ENCODE data around the gene CDC6.

Gene CDC6

GRCh38 chr17:40284085-40284713 is 3.5 kb upstream of the CDC6 start:
- DNase-seq (ENCODE audit: low read depth): peak; percentile 50
- TF ChIP-seq CTCF (IDR thresholded peaks at IDR 0.05; ENCODE audit: control insufficient read depth, insufficient read depth, low read depth, low read length, missing control alignments): peak; percentile 30
- H3K4me3 ChIP-seq (ENCODE audit: control insufficient read depth, low read depth, low read length): peak overlapping the region; percentile 28

GRCh38 chr17:40286473-40286872 is 1.2 kb upstream of the CDC6 start:
- DNase-seq (ENCODE audit: low read depth): no peak
- no peak for TF ChIP-seq CTCF (IDR thresholded peaks at IDR 0.05; ENCODE audit: control insufficient read depth, insufficient read depth, low read depth, low read length, missing control alignments)
- H3K4me3 ChIP-seq (ENCODE audit: control insufficient read depth, low read depth, low read length): no peak overlapping the region

GRCh38 chr17:40287159-40287493 is 553 bp upstream of the CDC6 start:
- TF ChIP-seq CTCF (IDR thresholded peaks at IDR 0.05; ENCODE audit: control insufficient read depth, insufficient read depth, low read depth, low read length, missing control alignments): no peak
- H3K4me3 ChIP-seq (ENCODE audit: control insufficient read depth, low read depth, low read length): no peak overlapping the region
- DNase-seq (ENCODE audit: low read depth): no peak

- DNase-seq (ENCODE audit: low read depth): peak; percentile 95
- peak; percentile 70 for TF ChIP-seq CTCF (IDR thresholded peaks at IDR 0.05; ENCODE audit: control insufficient read depth, insufficient read depth, low read depth, low read length, missing control alignments)
- no peak overlapping the region for H3K4me3 ChIP-seq (ENCODE audit: control insufficient read depth, low read depth, low read length)
These were observed 3.1 kb downstream of the CDC6 start for GRCh38 chr17:40290629-40291280.

GRCh38 chr17:40291281-40291664 is 3.6 kb downstream of the CDC6 start:
- TF ChIP-seq CTCF (IDR thresholded peaks at IDR 0.05; ENCODE audit: control insufficient read depth, insufficient read depth, low read depth, low read length, missing control alignments): no peak
- DNase-seq (ENCODE audit: low read depth): no peak
- H3K4me3 ChIP-seq (ENCODE audit: control insufficient read depth, low read depth, low read length): no peak overlapping the region

GRCh38 chr17:40293363-40293762 is 5.7 kb downstream of the CDC6 start:
- no peak overlapping the region for H3K4me3 ChIP-seq (ENCODE audit: control insufficient read depth, low read depth, low read length)
- no peak for DNase-seq (ENCODE audit: low read depth)
- no peak for TF ChIP-seq CTCF (IDR thresholded peaks at IDR 0.05; ENCODE audit: control insufficient read depth, insufficient read depth, low read depth, low read length, missing control alignments)
